ENCODE data around the gene INHBE. TPM values are rescaled to one million over a fixed set of nuclear protein-coding genes. Genes with fewer than 3 reads are reported as not detected.

The INHBE gene
- total RNA-seq, 2 experiments from 2014 or later: not detected

DNA sequence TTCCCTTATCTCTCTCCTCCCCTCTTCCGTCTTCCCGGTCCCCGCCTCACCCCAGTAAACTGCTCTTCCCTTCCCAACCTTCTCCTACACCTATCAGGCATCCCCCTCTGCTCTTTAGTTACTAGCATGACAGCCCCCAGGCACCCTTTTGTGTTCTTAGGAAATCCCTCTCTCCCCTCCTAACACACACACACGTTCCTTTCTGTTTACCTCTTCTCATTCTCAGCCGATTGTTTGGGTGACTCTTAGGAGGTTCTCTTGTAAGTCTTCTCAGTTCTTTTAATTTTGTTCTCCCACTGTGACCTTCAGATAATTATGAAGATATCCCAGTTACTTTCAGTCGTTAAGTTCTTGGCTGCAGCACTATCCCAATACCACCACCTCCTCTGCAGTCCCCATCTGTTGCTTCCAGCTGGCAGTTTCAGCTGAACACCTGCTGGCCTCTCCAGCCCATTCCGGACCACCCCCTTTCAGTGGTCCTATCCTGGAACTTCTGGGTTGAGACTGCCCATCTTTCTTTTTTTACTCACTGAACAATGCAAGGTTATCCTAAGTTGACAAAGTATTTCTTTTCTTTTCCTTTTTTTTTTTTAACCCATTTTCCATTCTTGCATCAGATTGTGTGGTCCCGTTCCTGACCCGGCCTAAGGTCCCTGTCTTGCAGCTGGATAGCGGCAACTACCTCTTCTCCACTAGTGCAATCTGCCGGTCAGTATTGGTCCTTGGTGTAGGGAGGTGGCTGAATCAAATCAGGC lies 33.5 kb downstream of the INHBE start:
- ATAC-seq (ENCODE audit: poor library complexity): no peak
- POLR2A ChIA-PET: interaction anchor here (1.4 to 2.5 kb wide), 3 partner anchors 11 to 32 kb away, joined by 3 to 15 read pairs (median 10); partner anchors contain the start of gene DDIT3
- Histone ChIP-seq H3K4me3 (ENCODE audit: low read length) (peak overlapping the region; percentile 98), H3K27ac (ENCODE audit: low read depth in 1 of 2, low read length in 2 of 2) (peak overlapping the region; percentile 80 to 86), H3K4me1 (ENCODE audit: insufficient read depth, low read length) (peaks cover 26% of the 10 kb centered on the region), H3K27me3 (ENCODE audit: control insufficient read depth in 1 of 2, insufficient read depth in 2 of 2, low read length in 2 of 2) (no peaks in the 10 kb centered on the region), H3K9me3 (ENCODE audit: control insufficient read depth in 1 of 2, insufficient read depth in 1 of 2, low read length in 2 of 2) (no peaks in the 10 kb centered on the region), H3K36me3 (ENCODE audit: insufficient read depth, low read length) (peaks cover 40% of the 10 kb centered on the region)
- peak overlapping the region; percentile 90 for H3K27ac Mint-ChIP-seq
- H3K9me3 Mint-ChIP-seq: no peaks in the 10 kb centered on the region
- H3K27me3 Mint-ChIP-seq: no peaks in the 10 kb centered on the region
- TF ChIP-seq, protein P1, sequence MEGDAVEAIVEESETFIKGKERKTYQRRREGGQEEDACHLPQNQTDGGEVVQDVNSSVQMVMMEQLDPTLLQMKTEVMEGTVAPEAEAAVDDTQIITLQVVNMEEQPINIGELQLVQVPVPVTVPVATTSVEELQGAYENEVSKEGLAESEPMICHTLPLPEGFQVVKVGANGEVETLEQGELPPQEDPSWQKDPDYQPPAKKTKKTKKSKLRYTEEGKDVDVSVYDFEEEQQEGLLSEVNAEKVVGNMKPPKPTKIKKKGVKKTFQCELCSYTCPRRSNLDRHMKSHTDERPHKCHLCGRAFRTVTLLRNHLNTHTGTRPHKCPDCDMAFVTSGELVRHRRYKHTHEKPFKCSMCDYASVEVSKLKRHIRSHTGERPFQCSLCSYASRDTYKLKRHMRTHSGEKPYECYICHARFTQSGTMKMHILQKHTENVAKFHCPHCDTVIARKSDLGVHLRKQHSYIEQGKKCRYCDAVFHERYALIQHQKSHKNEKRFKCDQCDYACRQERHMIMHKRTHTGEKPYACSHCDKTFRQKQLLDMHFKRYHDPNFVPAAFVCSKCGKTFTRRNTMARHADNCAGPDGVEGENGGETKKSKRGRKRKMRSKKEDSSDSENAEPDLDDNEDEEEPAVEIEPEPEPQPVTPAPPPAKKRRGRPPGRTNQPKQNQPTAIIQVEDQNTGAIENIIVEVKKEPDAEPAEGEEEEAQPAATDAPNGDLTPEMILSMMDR (IDR thresholded peaks at IDR 0.05): no peak
- CTCF ChIA-PET: interaction anchor here (1.4 kb wide), 1 partner anchor 30 kb away, joined by 5 read pairs; the partner anchor contains the start of gene GLI1
- no peak for DNase-seq
- peaks cover 35% of the 10 kb centered on the region for H3K4me1 Mint-ChIP-seq (ENCODE audit: low read depth)
- H3K4me3 Mint-ChIP-seq: peak overlapping the region; percentile 98
- H3K36me3 Mint-ChIP-seq (ENCODE audit: low read depth): peaks cover 57% of the 10 kb centered on the region
- intact Hi-C loops (cut with DNase I, micrococcal nuclease): loop anchor here in 1 of 2 experiments (1.0 to 5.0 kb wide), 2 partner anchors 31 to 59 kb away; partner anchors contain the start of gene DCTN2

DNA sequence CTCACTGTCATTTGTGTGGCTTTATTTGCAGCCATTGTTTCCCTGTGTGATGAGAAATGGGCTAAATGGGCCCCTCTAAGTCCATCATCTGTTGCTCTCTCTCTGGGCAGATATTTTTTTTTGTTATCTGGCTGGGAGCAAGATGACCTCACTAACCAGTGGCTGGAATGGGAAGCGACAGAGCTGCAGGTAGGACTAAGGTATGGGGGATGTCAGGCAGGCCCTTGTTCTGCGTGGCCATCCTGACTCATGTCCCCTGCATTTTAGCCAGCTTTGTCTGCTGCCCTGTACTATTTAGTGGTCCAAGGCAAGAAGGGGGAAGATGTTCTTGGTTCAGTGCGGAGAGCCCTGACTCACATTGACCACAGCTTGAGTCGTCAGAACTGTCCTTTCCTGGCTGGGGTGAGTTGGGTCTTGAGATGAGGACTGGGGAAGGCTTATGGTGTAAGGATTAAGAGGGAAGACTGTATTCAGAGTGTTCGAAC lies 34.1 kb downstream of the INHBE start:
- POLR2A ChIA-PET: interaction anchor here (1.4 to 2.5 kb wide), 3 partner anchors 9 to 31 kb away, joined by 3 to 10 read pairs (median 7); partner anchors contain the start of genes ARHGAP9 and DDIT3
- Mint-ChIP-seq H3K36me3 (ENCODE audit: low read depth) (peaks cover 57% of the 10 kb centered on the region), H3K9me3 (no peaks in the 10 kb centered on the region), H3K27me3 (no peaks in the 10 kb centered on the region), H3K4me3 (peak overlapping the region; percentile 98), H3K4me1 (ENCODE audit: low read depth) (peaks cover 35% of the 10 kb centered on the region), H3K27ac (peak overlapping the region; percentile 90)
- intact Hi-C loops (cut with DNase I, micrococcal nuclease): loop anchor here in 1 of 2 experiments (1.0 to 5.0 kb wide), 2 partner anchors 30 to 58 kb away; partner anchors contain the start of gene DCTN2
- ATAC-seq (ENCODE audit: poor library complexity) (no peak), DNase-seq (no peak)
- Histone ChIP-seq H3K4me3 (ENCODE audit: low read length) (peak overlapping the region; percentile 98), H3K9me3 (ENCODE audit: control insufficient read depth in 1 of 2, insufficient read depth in 1 of 2, low read length in 2 of 2) (no peaks in the 10 kb centered on the region), H3K27ac (ENCODE audit: low read depth in 1 of 2, low read length in 2 of 2) (peak overlapping the region; percentile 24 to 80), H3K27me3 (ENCODE audit: control insufficient read depth in 1 of 2, insufficient read depth in 2 of 2, low read length in 2 of 2) (no peaks in the 10 kb centered on the region), H3K36me3 (ENCODE audit: insufficient read depth, low read length) (peaks cover 40% of the 10 kb centered on the region), H3K4me1 (ENCODE audit: insufficient read depth, low read length) (peaks cover 26% of the 10 kb centered on the region)
- CTCF ChIA-PET: interaction anchor here (1.4 to 1.6 kb wide), 2 partner anchors 30 kb away, joined by 3 to 5 read pairs; partner anchors contain the start of gene GLI1
- TF ChIP-seq, protein P1 (IDR thresholded peaks at IDR 0.05): no peak

DNA sequence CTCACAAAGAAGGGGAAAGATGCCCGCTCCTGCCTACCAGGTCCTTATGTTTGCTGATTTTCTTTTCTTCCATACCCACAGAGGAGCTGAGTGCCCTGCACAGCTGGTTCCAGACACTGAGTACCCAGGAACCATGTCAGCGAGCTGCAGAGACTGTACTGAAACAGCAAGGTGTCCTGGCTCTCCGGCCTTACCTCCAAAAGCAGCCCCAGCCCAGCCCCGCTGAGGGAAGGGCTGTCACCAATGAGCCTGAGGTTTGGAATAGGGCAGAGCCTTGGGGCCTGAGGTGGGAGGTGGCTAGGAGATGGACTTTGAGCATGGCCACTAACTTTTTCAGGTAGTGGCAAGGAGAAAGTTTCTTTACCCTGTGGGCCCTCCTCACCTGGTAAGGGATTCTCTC lies 35.0 kb downstream of the INHBE start:
- Mint-ChIP-seq H3K27ac (no peak overlapping the region), H3K36me3 (ENCODE audit: low read depth) (peaks cover 62% of the 10 kb centered on the region), H3K4me1 (ENCODE audit: low read depth) (peaks cover 35% of the 10 kb centered on the region), H3K9me3 (no peaks in the 10 kb centered on the region), H3K27me3 (no peaks in the 10 kb centered on the region), H3K4me3 (no peak overlapping the region)
- no peak overlapping the region for H3K27ac ChIP-seq (ENCODE audit: low read depth in 1 of 2, low read length in 2 of 2)
- H3K9me3 ChIP-seq (ENCODE audit: control insufficient read depth in 1 of 2, insufficient read depth in 1 of 2, low read length in 2 of 2): no peaks in the 10 kb centered on the region
- peaks cover 26% of the 10 kb centered on the region for H3K4me1 ChIP-seq (ENCODE audit: insufficient read depth, low read length)
- ChIA-PET POLR2A (interaction anchor here (1.2 to 2.4 kb wide), 3 partner anchors 10 to 30 kb away, joined by 3 to 7 read pairs (median 3); partner anchors contain the start of genes ARHGAP9 and DDIT3), CTCF (interaction anchor here (1.6 kb wide), 1 partner anchor 31 kb away, joined by 3 read pairs; the partner anchor contains the start of gene GLI1)
- H3K36me3 ChIP-seq (ENCODE audit: insufficient read depth, low read length): peaks cover 40% of the 10 kb centered on the region
- H3K27me3 ChIP-seq (ENCODE audit: control insufficient read depth in 1 of 2, insufficient read depth in 2 of 2, low read length in 2 of 2): no peaks in the 10 kb centered on the region
- DNase-seq (no peak), ATAC-seq (ENCODE audit: poor library complexity) (no peak)
- TF ChIP-seq, protein P1 (IDR thresholded peaks at IDR 0.05): no peak
- H3K4me3 ChIP-seq (ENCODE audit: low read length): no peak overlapping the region
- intact Hi-C loops (cut with DNase I, micrococcal nuclease): loop anchor here in 1 of 2 experiments (2.0 kb wide), 1 partner anchor 13 kb away; no protein-coding TSS in a partner anchor

Measured in CD4-positive, alpha-beta T cell (primary cell).